HepG2 (cell line): ENCODE data around the gene OR2AT4. TPM values are rescaled to one million over a fixed set of nuclear protein-coding genes. Genes with fewer than 3 reads are reported as not detected.

Source experiments
- ATAC-seq: fragments of 200-7000 bp; cut with Tn5 transposase; 3 replicates; pipeline ENCODE4 v1.9.1; 2020; ENCODE audit warnings: mild to moderate bottlenecking, moderate library complexity
- BruUV-seq: library from RNA; stranded (reverse); fragments of 400-500 nt; replicated peaks from 2 replicates; lab custom pipeline; 2021; lab: Mats Ljungman, UMichigan
- CTCF ChIA-PET: fragments of 300-600 bp; formaldehyde crosslinking; extraction: SDS; loops from one replicate; lab custom pipeline; 2021; ENCODE audit warnings: low total read pairs, inconsistent platforms, low intra/inter-chr PET ratio; lab: Yijun Ruan, JAX
- POLR2A ChIA-PET: fragments of 350-600 bp; sonication (Branson Sonifier 250); formaldehyde crosslinking; loops from one replicate; lab custom pipeline; 2020; ENCODE audit warnings: antibody characterized with exemption, inconsistent platforms; lab: Yijun Ruan, JAX
- DNase-seq: peaks from one replicate; pipeline ENCODE4 v3.0.0-alpha.2; 2015; ENCODE audit warnings: low spot score
- FAIRE-seq: peaks from 3 replicates; lab custom pipeline; 2011; peaks lifted over from hg19 to GRCh38; lab: Jason Lieb, UNC
- H2AFZ ChIP-seq: one replicate; pipeline ENCODE4 v1.6.1; 2011; ENCODE audit warnings: low read length, inconsistent platforms
- H3K27ac ChIP-seq: fragments of 300-600 bp; 3 replicates; pipeline ENCODE4 v1.8.0; 2011; ENCODE audit warnings: mixed run types, mild to moderate bottlenecking, mixed read lengths, low read length, inconsistent platforms; ENCODE audit not compliant: insufficient read depth; ENCODE audit errors: extremely low read length
- H3K27me3 ChIP-seq, 2 experiments: fragments of 200-600 bp in 1 of 2; 2 replicates in 1 of 2; 3 replicates in 1 of 2; pipeline versions ENCODE4 v1.6.0 to v1.8.0; 2011; ENCODE audit warnings: low read length in 2 of 2, mild to moderate bottlenecking in 2 of 2, moderate library complexity in 2 of 2, inconsistent platforms in 1 of 2; ENCODE audit not compliant: insufficient read depth in 2 of 2, control insufficient read depth in 1 of 2
- H3K36me3 ChIP-seq, 2 experiments: fragments of 200-600 bp in 1 of 2; replicated peaks in 1 of 2; 2 replicates in 1 of 2; 3 replicates in 1 of 2; pipeline versions ENCODE4 v1.5.1 to v1.8.0; 2011; ENCODE audit warnings: low read length in 2 of 2, inconsistent platforms in 1 of 2; ENCODE audit not compliant: insufficient read depth in 2 of 2, control insufficient read depth in 1 of 2
- H3K4me1 ChIP-seq: 2 replicates; pipeline ENCODE4 v1.5.1; 2012; ENCODE audit warnings: low read length, inconsistent platforms; ENCODE audit not compliant: insufficient read depth
- H3K4me2 ChIP-seq: 2 replicates; pipeline ENCODE4 v1.6.0; 2011; ENCODE audit warnings: low read depth, low read length, inconsistent platforms
- H3K4me3 ChIP-seq, 3 experiments: fragments of 200-600 bp in 1 of 3; sonication (generic), shearing (Covaris generic) in 1 of 3; replicated peaks in 1 of 3; 2 replicates each; pipeline ENCODE4 v1.5.1; 2011 to 2016; ENCODE audit warnings: low read length in 3 of 3, inconsistent platforms in 2 of 3, low read depth in 2 of 3, mild to moderate bottlenecking in 2 of 3, control low read depth in 1 of 3, mixed read lengths in 1 of 3; ENCODE audit not compliant: insufficient read depth in 1 of 3
- H3K79me2 ChIP-seq: one replicate; pipeline ENCODE4 v1.6.1; 2011; ENCODE audit warnings: low read length, inconsistent platforms; ENCODE audit not compliant: insufficient read depth
- H3K9ac ChIP-seq: 2 replicates; pipeline ENCODE4 v1.6.0; 2011; ENCODE audit warnings: mild to moderate bottlenecking, low read depth, low read length, inconsistent platforms; ENCODE audit not compliant: insufficient read depth
- H3K9me3 ChIP-seq: 2 replicates; pipeline ENCODE4 v1.5.1; 2012; ENCODE audit warnings: mild to moderate bottlenecking, low read length
- H4K20me1 ChIP-seq: 2 replicates; pipeline ENCODE4 v1.6.0; 2011; ENCODE audit warnings: inconsistent platforms, mild to moderate bottlenecking, low read length, moderate library complexity; ENCODE audit not compliant: insufficient read depth
- ATF6 ChIP-seq: sonication (generic); formaldehyde crosslinking; conservative IDR thresholded peaks from 2 replicates; pipeline ENCODE4 v1.4.0; 2020; ENCODE audit warnings: missing genetic modification reagents
- CREB3 ChIP-seq: sonication (generic); formaldehyde crosslinking; IDR thresholded peaks from 2 replicates; pipeline ENCODE4 v1.5.0; 2020; ENCODE audit warnings: missing genetic modification reagents
- EZH2 ChIP-seq: conservative IDR thresholded peaks from 2 replicates; pipeline ENCODE4 v1.6.1; 2012; ENCODE audit warnings: mild to moderate bottlenecking, low read depth, low read length, moderate library complexity
- GTF2F1 ChIP-seq: fragments of 150-350 bp; IDR thresholded peaks from 2 replicates; pipeline ENCODE4 v1.6.1; 2014; ENCODE audit warnings: low read length
- LBX2 ChIP-seq: sonication (generic); formaldehyde crosslinking; IDR thresholded peaks from 2 replicates; pipeline ENCODE4 v1.5.0; 2020; ENCODE audit warnings: missing genetic modification reagents, mild to moderate bottlenecking, borderline replicate concordance
- NFE2 ChIP-seq: sonication (generic); formaldehyde crosslinking; IDR thresholded peaks from 2 replicates; pipeline ENCODE4 v1.4.0; 2020; ENCODE audit warnings: missing genetic modification reagents
- PCBP1 ChIP-seq: fragments of 200-400 bp; formaldehyde crosslinking; IDR thresholded peaks from 2 replicates; pipeline ENCODE4 v1.6.1; 2017; ENCODE audit warnings: mild to moderate bottlenecking, low read depth, low read length, borderline replicate concordance
- RBFOX2 ChIP-seq: fragments of 200-400 bp; formaldehyde crosslinking; IDR thresholded peaks from 2 replicates; pipeline ENCODE4 v1.6.1; 2017; ENCODE audit warnings: low read depth, mild to moderate bottlenecking, low read length
- SOX6 ChIP-seq, 2 experiments: fragments of 450-650 bp in 1 of 2; sonication (generic) in 1 of 2; formaldehyde crosslinking in 1 of 2; IDR thresholded peaks; 2 replicates each; pipeline versions ENCODE4 v1.4.0 to v1.6.1; 2017 to 2020; ENCODE audit warnings: antibody characterized with exemption in 1 of 2, mild to moderate bottlenecking in 1 of 2, missing genetic modification reagents in 1 of 2
- ZNF18 ChIP-seq: sonication (generic); formaldehyde crosslinking; IDR thresholded peaks from 2 replicates; pipeline ENCODE4 v1.8.0; 2022; ENCODE audit warnings: mild to moderate bottlenecking, missing genetic modification reagents; ENCODE audit not compliant: insufficient replicate concordance
- ZNF609 ChIP-seq: sonication (generic); formaldehyde crosslinking; IDR thresholded peaks from 2 replicates; pipeline ENCODE4 v1.4.0; 2020; ENCODE audit warnings: mild to moderate bottlenecking, missing genetic modification reagents, borderline replicate concordance
- ZSCAN9 ChIP-seq: IDR thresholded peaks from 2 replicates; pipeline ENCODE4 v1.6.1; 2016; ENCODE audit warnings: borderline replicate concordance
- WGBS: methylation state at CpG from one replicate; pipeline ENCODE4 v1.1.6; 2017; ENCODE audit warnings: low lambda C conversion rate; 5-methylcytosine and 5-hydroxymethylcytosine counted together
- in situ Hi-C: cut with HindIII; loops from 2 replicates; pipeline ENCODE4 v1.10.0; 2017; ENCODE audit warnings: low pct_unique_long_range_greater_than_20kb; ENCODE audit not compliant: extremely low pct_ligation_motif_present
- intact Hi-C: fragments of 100-400 bp; cut with micrococcal nuclease; formaldehyde crosslinking; loops from one replicate; pipeline ENCODE4 v1.10.0; 2022; ENCODE audit not compliant: unreplicated experiment
- polyA plus RNA-seq, 8 experiments: library from polyadenylated mRNA; depleted of rRNA in 3 of 8; stranded (reverse) in 7 of 8; unstranded in 1 of 8; fragments of >200 nt; fragmentation: Illumina TruSeq in 4 of 8; extraction: Trizol in 4 of 8; gene quantifications; 2 replicates each; pipeline versions ENCODE4 v1.2.1 to v1.2.3, GENCODE V29; 2011 to 2016; ENCODE audit warnings: low read depth in 4 of 8, missing spikeins in 1 of 8, mixed read lengths in 1 of 8; ENCODE audit not compliant: insufficient read depth in 1 of 8
- total RNA-seq, 5 experiments: library from RNA; depleted of rRNA; stranded (reverse); fragments of >200 nt; fragmentation: Illumina TruSeq; extraction: Trizol; gene quantifications; 2 replicates each; pipeline ENCODE4 v1.2.3, GENCODE V29; 2016; ENCODE audit warnings: low read depth in 1 of 5

Gene OR2AT4
- total and polyA plus RNA-seq, 2 of the 13 experiments (the other 11 are each of a cell fraction or from before 2014, with no cell fraction given): not detected

- TF ChIP-seq CREB3 (CRISPR knock-in tag) (no peak), ZNF18 (CRISPR knock-in tag) (no peak), ATF6 (CRISPR knock-in tag) (no peak), NFE2 (no peak), EZH2 (no peak)
These were observed 16.4 kb upstream of the OR2AT4 start (continued) for GRCh38 chr11:75113030-75113429.

- no peaks in the 10 kb centered on the region for H3K27me3 ChIP-seq
- in situ Hi-C loops: no loop called here
- no peak overlapping the region for H3K27ac ChIP-seq
- no peaks in the 10 kb centered on the region for H3K36me3 ChIP-seq
- DNase-seq (no peak), ATAC-seq (no peak), FAIRE-seq (no peak)
- no peak overlapping the region for H3K9ac ChIP-seq
- no peaks in the 10 kb centered on the region for H3K79me2 ChIP-seq
- no peaks in the 10 kb centered on the region for H4K20me1 ChIP-seq
- H3K4me1 ChIP-seq: peaks cover 7% of the 10 kb centered on the region; the same call in 1 of the 2 replicates
- intact Hi-C loops: no loop called here
- WGBS: 49% methylated on average over 2 of the region's 2 CpGs
- ChIA-PET POLR2A (no interaction called here), CTCF (no interaction called here)
- BruUV-seq: no TSS peak
- no peak overlapping the region for H2AFZ ChIP-seq
- no peak overlapping the region for H3K4me2 ChIP-seq
- H3K9me3 ChIP-seq: no peaks in the 10 kb centered on the region
- no peak overlapping the region for H3K4me3 ChIP-seq
- TF ChIP-seq ZNF609 (CRISPR knock-in tag) (no peak), LBX2 (no peak), GTF2F1 (no peak), RBFOX2 (no peak), ZSCAN9 (CRISPR knock-in tag) (no peak), PCBP1 (no peak), SOX6 (IDR thresholded peaks at IDR 0.05) (no peak), SOX6 (CRISPR knock-in tag; IDR thresholded peaks at IDR 0.05) (no peak)
These were observed 15.5 kb upstream of the OR2AT4 start for GRCh38 chr11:75112200-75112599.
